ENCODE data around the gene TUBGCP6. TPM values are rescaled to one million over a fixed set of nuclear protein-coding genes. Genes with fewer than 3 reads are reported as not detected.

The TUBGCP6 gene
- polyA plus RNA-seq, 1 experiment, result 8.5 TPM

- no peak for DNase-seq (ENCODE audit: low read depth, low spot score)
- CTCF ChIA-PET, result no interaction called here
- TF ChIP-seq CTCF (IDR thresholded peaks at IDR 0.05; ENCODE audit: low read depth, low read length), result no peak
These were observed 65.7 kb downstream of the TUBGCP6 start for GRCh38 chr22:50178871-50179869.

GRCh38 chr22:50178471-50178864 is 66.4 kb downstream of the TUBGCP6 start:
- Histone ChIP-seq H3K27me3 (ENCODE audit: control insufficient read depth, insufficient read depth, low read length) (no peaks in the 10 kb centered on the region), H3K27ac (ENCODE audit: low read depth, low read length) (no peak overlapping the region), H3K4me3 (ENCODE audit: low read depth, low read length) (no peak overlapping the region), H3K9me3 (ENCODE audit: control insufficient read depth, insufficient read depth, low read length) (peaks cover 13% of the 10 kb centered on the region; the same call in 1 of the 2 replicates)
- ChIA-PET POLR2A (no interaction called here), CTCF (no interaction called here)
- TF ChIP-seq CTCF (IDR thresholded peaks at IDR 0.05; ENCODE audit: low read depth, low read length), result no peak
- DNase-seq (ENCODE audit: low read depth, low spot score), result no peak

More at GRCh38 chr22:50178871-50179869, 65.7 kb downstream of the TUBGCP6 start:
- POLR2A ChIA-PET, result no interaction called here
- Histone ChIP-seq H3K9me3 (ENCODE audit: control insufficient read depth, insufficient read depth, low read length) (peaks cover 13% of the 10 kb centered on the region; the same call in 1 of the 2 replicates), H3K27ac (ENCODE audit: low read depth, low read length) (no peak overlapping the region), H3K4me3 (ENCODE audit: low read depth, low read length) (no peak overlapping the region), H3K27me3 (ENCODE audit: control insufficient read depth, insufficient read depth, low read length) (no peaks in the 10 kb centered on the region)

GRCh38 chr22:50177537-50178470 is 67.0 kb downstream of the TUBGCP6 start:
- POLR2A ChIA-PET, result no interaction called here
- CTCF ChIA-PET, result no interaction called here
- H3K4me3 ChIP-seq (ENCODE audit: low read depth, low read length), result no peak overlapping the region
- peaks cover 13% of the 10 kb centered on the region; the same call in 1 of the 2 replicates for H3K9me3 ChIP-seq (ENCODE audit: control insufficient read depth, insufficient read depth, low read length)
- no peak overlapping the region for H3K27ac ChIP-seq (ENCODE audit: low read depth, low read length)
- DNase-seq (ENCODE audit: low read depth, low spot score), result no peak
- no peak for TF ChIP-seq CTCF (IDR thresholded peaks at IDR 0.05; ENCODE audit: low read depth, low read length)
- H3K27me3 ChIP-seq (ENCODE audit: control insufficient read depth, insufficient read depth, low read length), result no peaks in the 10 kb centered on the region

GRCh38 chr22:50176850-50177536 is 67.8 kb downstream of the TUBGCP6 start:
- Histone ChIP-seq H3K4me3 (ENCODE audit: low read depth, low read length) (no peak overlapping the region), H3K9me3 (ENCODE audit: control insufficient read depth, insufficient read depth, low read length) (peaks cover 13% of the 10 kb centered on the region; the same call in 1 of the 2 replicates), H3K27ac (ENCODE audit: low read depth, low read length) (no peak overlapping the region), H3K27me3 (ENCODE audit: control insufficient read depth, insufficient read depth, low read length) (no peaks in the 10 kb centered on the region)
- no peak for TF ChIP-seq CTCF (IDR thresholded peaks at IDR 0.05; ENCODE audit: low read depth, low read length)
- ChIA-PET CTCF (no interaction called here), POLR2A (no interaction called here)
- DNase-seq (ENCODE audit: low read depth, low spot score), result no peak
